ENCODE data around the gene PDIA2.

DNA sequence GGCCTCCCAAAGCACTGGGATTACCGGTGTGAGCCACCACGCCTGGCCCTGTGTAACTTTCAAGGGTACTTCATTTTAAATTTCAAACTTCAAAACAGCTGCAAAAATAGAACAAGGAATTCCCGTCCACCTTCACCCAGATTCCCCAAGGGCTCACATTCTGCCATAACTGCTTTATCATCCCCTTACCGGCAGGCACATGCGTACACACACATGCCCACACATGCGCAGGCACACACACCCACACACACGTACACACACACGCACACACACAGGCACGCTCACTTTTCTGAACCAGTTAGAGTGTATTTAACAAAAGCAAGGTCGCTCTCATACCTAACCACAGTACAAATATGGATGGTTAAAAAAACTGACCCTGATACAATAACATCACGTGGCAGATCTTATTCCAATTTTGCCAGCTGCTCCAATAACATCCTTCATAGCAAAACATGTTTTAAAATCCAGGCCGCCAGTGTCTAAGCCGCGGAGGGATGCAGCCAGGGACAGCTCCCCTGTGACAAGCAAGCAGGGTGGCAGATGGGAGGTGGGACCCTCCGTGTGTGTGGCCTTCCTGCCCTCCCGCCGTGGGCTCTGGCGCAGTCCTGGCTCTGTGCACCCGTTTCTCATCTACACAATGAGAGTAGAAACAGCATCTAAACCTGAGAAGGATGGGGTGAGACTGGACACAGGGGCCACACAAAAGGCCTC is 23.1 kb downstream of the PDIA2 start:
- TF ChIP-seq, protein P1, sequence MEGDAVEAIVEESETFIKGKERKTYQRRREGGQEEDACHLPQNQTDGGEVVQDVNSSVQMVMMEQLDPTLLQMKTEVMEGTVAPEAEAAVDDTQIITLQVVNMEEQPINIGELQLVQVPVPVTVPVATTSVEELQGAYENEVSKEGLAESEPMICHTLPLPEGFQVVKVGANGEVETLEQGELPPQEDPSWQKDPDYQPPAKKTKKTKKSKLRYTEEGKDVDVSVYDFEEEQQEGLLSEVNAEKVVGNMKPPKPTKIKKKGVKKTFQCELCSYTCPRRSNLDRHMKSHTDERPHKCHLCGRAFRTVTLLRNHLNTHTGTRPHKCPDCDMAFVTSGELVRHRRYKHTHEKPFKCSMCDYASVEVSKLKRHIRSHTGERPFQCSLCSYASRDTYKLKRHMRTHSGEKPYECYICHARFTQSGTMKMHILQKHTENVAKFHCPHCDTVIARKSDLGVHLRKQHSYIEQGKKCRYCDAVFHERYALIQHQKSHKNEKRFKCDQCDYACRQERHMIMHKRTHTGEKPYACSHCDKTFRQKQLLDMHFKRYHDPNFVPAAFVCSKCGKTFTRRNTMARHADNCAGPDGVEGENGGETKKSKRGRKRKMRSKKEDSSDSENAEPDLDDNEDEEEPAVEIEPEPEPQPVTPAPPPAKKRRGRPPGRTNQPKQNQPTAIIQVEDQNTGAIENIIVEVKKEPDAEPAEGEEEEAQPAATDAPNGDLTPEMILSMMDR (IDR thresholded peaks at IDR 0.05): no peak
- TF ChIP-seq POLR2AphosphoS5 (IDR thresholded peaks at IDR 0.05) (no peak), POLR2A (IDR thresholded peaks at IDR 0.05) (no peak), EP300 (IDR thresholded peaks at IDR 0.05) (no peak)
